HCT116 (cell line): ENCODE data around the gene DOK6. TPM values are rescaled to one million over a fixed set of nuclear protein-coding genes. Genes with fewer than 3 reads are reported as not detected.
A peak's percentile ranks its signal among the peaks of the same experiment; 100 is the strongest.

Experiments
- ATAC-seq: fragments of 200-7000 bp; cut with Tn5 transposase; 2 replicates; pipeline ENCODE4 v1.9.1; 2020; ENCODE audit warnings: mild to moderate bottlenecking, moderate library complexity
- BruUV-seq: library from RNA; stranded (reverse); fragments of 400-500 nt; replicated peaks from 2 replicates; lab custom pipeline; 2021; lab: Mats Ljungman, UMichigan
- CTCF ChIA-PET: fragments of 300-600 bp; sonication (Branson Sonifier 250); formaldehyde crosslinking; loops from one replicate; lab custom pipeline; 2021; ENCODE audit warnings: antibody characterized with exemption; lab: Charles Lee
- POLR2A ChIA-PET: fragments of 300-600, 350-600 bp; sonication (Branson Sonifier 250); formaldehyde crosslinking; loops from one replicate; lab custom pipeline; 2021; ENCODE audit warnings: antibody characterized with exemption; lab: Charles Lee
- RAD21 ChIA-PET, 2 experiments: fragments of 300-600 bp; sonication (Branson Sonifier 250); formaldehyde crosslinking; loops; one replicate each; lab custom pipeline; 2023; ENCODE audit warnings: low total read pairs in 2 of 2; ENCODE audit not compliant: uncharacterized antibody in 2 of 2, unreplicated experiment in 2 of 2, low non-redundant PET in 1 of 2; lab: Charles Lee
- DNase-seq: peaks from one replicate; pipeline ENCODE4 v3.0.0-alpha.2; 2010; ENCODE audit warnings: low read depth, low spot score
- H2AFZ ChIP-seq: fragments of 200-600 bp; shearing (Covaris generic), sonication (generic); 2 replicates; pipeline ENCODE4 v1.6.1; 2017; ENCODE audit warnings: low read depth, mixed run types, mixed read lengths, antibody characterized with exemption, low read length; ENCODE audit not compliant: poor library complexity, severe bottlenecking
- H3K27ac ChIP-seq: 2 replicates; pipeline ENCODE4 v1.5.1; 2012; ENCODE audit warnings: low read depth, low read length
- H3K27me3 ChIP-seq: fragments of 200-600 bp; sonication (generic); 2 replicates; pipeline ENCODE4 v1.6.1; 2016; ENCODE audit warnings: mixed run types, low read length, mixed read lengths; ENCODE audit not compliant: insufficient read depth
- H3K36me3 ChIP-seq, 2 experiments: fragments of 200-500 bp in 1 of 2; fragments of 200-600 bp in 1 of 2; sonication (Bioruptor generic) in 1 of 2; sonication (generic) in 1 of 2; 2 replicates each; pipeline versions ENCODE4 v1.5.1 to v1.6.1; 2014 to 2016; ENCODE audit warnings: low read length in 2 of 2, inconsistent platforms in 1 of 2, mixed read lengths in 1 of 2, mixed run types in 1 of 2; ENCODE audit not compliant: insufficient read depth in 2 of 2, control insufficient read depth in 1 of 2
- H3K4me1 ChIP-seq, 2 experiments: fragments of 200-600 bp in 1 of 2; sonication (generic) in 1 of 2; 2 replicates each; pipeline versions ENCODE4 v1.5.1 to v1.6.1; 2012 to 2017; ENCODE audit warnings: low read length in 2 of 2, inconsistent platforms in 1 of 2, mild to moderate bottlenecking in 1 of 2, mixed read lengths in 1 of 2, mixed run types in 1 of 2, moderate library complexity in 1 of 2; ENCODE audit not compliant: insufficient read depth in 2 of 2, control insufficient read depth in 1 of 2
- H3K4me2 ChIP-seq: fragments of 200-600 bp; sonication (generic); 2 replicates; pipeline ENCODE4 v1.6.1; 2017; ENCODE audit warnings: mixed run types, low read length, mixed read lengths
- H3K4me3 ChIP-seq, 2 experiments: fragments of 200-600 bp in 1 of 2; sonication (generic) in 1 of 2; replicated peaks in 1 of 2; 2 replicates each; pipeline ENCODE4 v1.5.1; 2011 to 2016; ENCODE audit warnings: low read length in 2 of 2, control low read depth in 1 of 2, low read depth in 1 of 2, mild to moderate bottlenecking in 1 of 2, mixed read lengths in 1 of 2, mixed run types in 1 of 2
- H3K79me2 ChIP-seq: fragments of 200-600 bp; sonication (generic); 2 replicates; pipeline ENCODE4 v1.6.1; 2017; ENCODE audit warnings: mild to moderate bottlenecking, mixed run types, low read length, moderate library complexity, mixed read lengths; ENCODE audit not compliant: insufficient read depth
- H3K9ac ChIP-seq: fragments of 200-600 bp; sonication (generic); 2 replicates; pipeline ENCODE4 v1.6.1; 2016; ENCODE audit warnings: low read length, mixed read lengths
- H3K9me2 ChIP-seq: fragments of 200-600 bp; sonication (generic), shearing (Covaris generic); 2 replicates; pipeline ENCODE4 v1.6.1; 2017; ENCODE audit warnings: mixed run types, mild to moderate bottlenecking, moderate library complexity; ENCODE audit not compliant: insufficient read depth
- H3K9me3 ChIP-seq, 2 experiments: fragments of 200-500 bp in 1 of 2; fragments of 200-600 bp in 1 of 2; sonication (Bioruptor generic) in 1 of 2; sonication (generic) in 1 of 2; 2 replicates each; pipeline ENCODE4 v1.6.1; 2014 to 2017; ENCODE audit warnings: low read length in 2 of 2, mixed read lengths in 2 of 2, inconsistent platforms in 1 of 2, low read depth in 1 of 2, mild to moderate bottlenecking in 1 of 2, mixed run types in 1 of 2, moderate library complexity in 1 of 2; ENCODE audit not compliant: control insufficient read depth in 1 of 2, insufficient read depth in 1 of 2
- H4K20me1 ChIP-seq: fragments of 200-600 bp; sonication (generic), shearing (Covaris generic); 2 replicates; pipeline ENCODE4 v1.6.1; 2017; ENCODE audit warnings: mixed run types, mild to moderate bottlenecking, moderate library complexity; ENCODE audit not compliant: insufficient read depth
- ELF1 ChIP-seq: IDR thresholded peaks from 2 replicates; pipeline ENCODE4 v1.6.1; 2012; ENCODE audit warnings: low read depth, borderline replicate concordance
- EZH2 ChIP-seq: fragments of 200-600 bp; sonication (generic); IDR thresholded peaks from 2 replicates; pipeline ENCODE4 v1.6.1; 2017; ENCODE audit warnings: antibody characterized with exemption, mixed run types
- JUND ChIP-seq: IDR thresholded peaks from 2 replicates; pipeline ENCODE4 v1.6.1; 2012
- POLR2A ChIP-seq: IDR thresholded peaks from 2 replicates; pipeline ENCODE4 v1.7.0; 2011; ENCODE audit warnings: borderline replicate concordance; ENCODE audit not compliant: insufficient read depth, insufficient read length; ENCODE audit errors: extremely low read depth
- POLR2AphosphoS5 ChIP-seq: IDR thresholded peaks from 2 replicates; pipeline ENCODE4 v1.6.1; 2011; ENCODE audit warnings: mild to moderate bottlenecking, low read depth, low read length, moderate library complexity
- RAD21 ChIP-seq: IDR thresholded peaks from 2 replicates; pipeline ENCODE4 v1.6.1; 2012; ENCODE audit warnings: low read depth, mild to moderate bottlenecking
- SIN3A ChIP-seq: IDR thresholded peaks from 2 replicates; pipeline ENCODE4 v1.6.1; 2012; ENCODE audit warnings: low read depth
- SP1 ChIP-seq: IDR thresholded peaks from 2 replicates; pipeline ENCODE4 v1.6.1; 2012; ENCODE audit warnings: low read depth
- YY1 ChIP-seq: IDR thresholded peaks from 2 replicates; pipeline ENCODE4 v1.6.1; 2011; ENCODE audit warnings: low read length, low read depth, moderate library complexity, mild to moderate bottlenecking; ENCODE audit not compliant: insufficient replicate concordance; ENCODE audit errors: extremely low read depth
- ZNF274 ChIP-seq: fragments of 200-500 bp; sonication (Bioruptor generic); IDR thresholded peaks from 2 replicates; pipeline ENCODE4 v1.6.1; 2014; ENCODE audit warnings: mild to moderate bottlenecking, low read depth, low read length, inconsistent platforms
- intact Hi-C: fragments of 100-400 bp; cut with micrococcal nuclease; formaldehyde crosslinking; loops from 2 replicates; pipeline ENCODE4 v1.10.0; 2022
- total RNA-seq: library from RNA; stranded (reverse); gene quantifications from one replicate; pipeline ENCODE4 v1.2.1, GENCODE V29; 2021; ENCODE audit not compliant: unreplicated experiment
- TF ChIP-seq, protein P1 (sequence below): IDR thresholded peaks from 2 replicates; pipeline ENCODE4 v1.6.1; 2012
- TF ChIP-seq, protein P2 (sequence below), 3 experiments: fragments of 200-600 bp in 1 of 3; sonication (generic) in 1 of 3; IDR thresholded peaks in 2 of 3; conservative IDR thresholded peaks in 1 of 3; 2 replicates each; pipeline ENCODE4 v1.5.1; 2012 to 2017; ENCODE audit warnings: low read depth in 2 of 3, low read length in 2 of 3, antibody characterized with exemption in 1 of 3, borderline replicate concordance in 1 of 3, control low read depth in 1 of 3, mild to moderate bottlenecking in 1 of 3, mixed read lengths in 1 of 3, mixed run types in 1 of 3, moderate library complexity in 1 of 3; ENCODE audit not compliant: insufficient read depth in 1 of 3

DOK6 gene
- total RNA-seq, 1 experiment from 2014 or later = not detected

- TF ChIP-seq JUND = no peak
- TF ChIP-seq POLR2A = no peak
- TF ChIP-seq ZNF274 = no peak
- POLR2A ChIA-PET = interaction anchor here (1.2 kb wide), 1 partner anchor 11 kb away, joined by 3 read pairs; no protein-coding TSS in a partner anchor
- peak overlapping the region; percentile 80 for H2AFZ ChIP-seq
- H3K9me3 ChIP-seq = no peaks in the 10 kb centered on the region
- H3K36me3 ChIP-seq = no peaks in the 10 kb centered on the region
- RAD21 ChIA-PET = no interaction called here
- CTCF ChIA-PET = no interaction called here
- DNase-seq = no peak
- H3K79me2 ChIP-seq = no peaks in the 10 kb centered on the region
- no peak overlapping the region for H3K4me3 ChIP-seq
- BruUV-seq = no TSS peak
- H3K27ac ChIP-seq = no peak overlapping the region
- 0 out of 2 replicates have a peak, but pooled peaks cover 1% of the 10 kb centered on the region for H3K27me3 ChIP-seq
- H3K9ac ChIP-seq = no peak overlapping the region
- intact Hi-C loops = no loop called here
- no peaks in the 10 kb centered on the region for H4K20me1 ChIP-seq
- peaks cover 0 to 10% of the 10 kb centered on the region in 2 experiments; a peak in 2 of 4 replicates for H3K4me1 ChIP-seq
- H3K9me2 ChIP-seq = no peaks in the 10 kb centered on the region; the same call in 1 of the 2 replicates
- H3K4me2 ChIP-seq = peak overlapping the region; percentile 64
- no peak for ATAC-seq
Measured at GRCh38 chr18:69838003-69838402, 437.3 kb downstream of the DOK6 start.

- peak overlapping the region; percentile 64 for H3K4me2 ChIP-seq
- ChIA-PET RAD21 (interaction anchor here in 1 of 2 experiments (0.7 kb wide), 1 partner anchor 18 kb away, joined by 9 read pairs; no protein-coding TSS in a partner anchor), POLR2A (interaction anchor here (0.7 to 1.2 kb wide), 3 partner anchors 11 to 128 kb away, joined by 3 to 4 read pairs (median 4); no protein-coding TSS in a partner anchor), CTCF (interaction anchor here (1.1 kb wide), 1 partner anchor 11 kb away, joined by 3 read pairs; no protein-coding TSS in a partner anchor)
- no TSS peak for BruUV-seq
- peak; percentile 96 for ATAC-seq
- H2AFZ ChIP-seq = peak overlapping the region; percentile 80
- no peaks in the 10 kb centered on the region for H4K20me1 ChIP-seq
- TF ChIP-seq YY1 (no peak), SP1 (no peak), POLR2A (no peak), ELF1 (no peak), EZH2 (no peak), SIN3A (no peak), RAD21 (no peak), POLR2AphosphoS5 (no peak)
- TF ChIP-seq, protein P1, sequence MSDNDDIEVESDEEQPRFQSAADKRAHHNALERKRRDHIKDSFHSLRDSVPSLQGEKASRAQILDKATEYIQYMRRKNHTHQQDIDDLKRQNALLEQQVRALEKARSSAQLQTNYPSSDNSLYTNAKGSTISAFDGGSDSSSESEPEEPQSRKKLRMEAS = no peak
- TF ChIP-seq, protein P2, sequence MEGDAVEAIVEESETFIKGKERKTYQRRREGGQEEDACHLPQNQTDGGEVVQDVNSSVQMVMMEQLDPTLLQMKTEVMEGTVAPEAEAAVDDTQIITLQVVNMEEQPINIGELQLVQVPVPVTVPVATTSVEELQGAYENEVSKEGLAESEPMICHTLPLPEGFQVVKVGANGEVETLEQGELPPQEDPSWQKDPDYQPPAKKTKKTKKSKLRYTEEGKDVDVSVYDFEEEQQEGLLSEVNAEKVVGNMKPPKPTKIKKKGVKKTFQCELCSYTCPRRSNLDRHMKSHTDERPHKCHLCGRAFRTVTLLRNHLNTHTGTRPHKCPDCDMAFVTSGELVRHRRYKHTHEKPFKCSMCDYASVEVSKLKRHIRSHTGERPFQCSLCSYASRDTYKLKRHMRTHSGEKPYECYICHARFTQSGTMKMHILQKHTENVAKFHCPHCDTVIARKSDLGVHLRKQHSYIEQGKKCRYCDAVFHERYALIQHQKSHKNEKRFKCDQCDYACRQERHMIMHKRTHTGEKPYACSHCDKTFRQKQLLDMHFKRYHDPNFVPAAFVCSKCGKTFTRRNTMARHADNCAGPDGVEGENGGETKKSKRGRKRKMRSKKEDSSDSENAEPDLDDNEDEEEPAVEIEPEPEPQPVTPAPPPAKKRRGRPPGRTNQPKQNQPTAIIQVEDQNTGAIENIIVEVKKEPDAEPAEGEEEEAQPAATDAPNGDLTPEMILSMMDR (IDR thresholded peaks at IDR 0.05 in 2 of 3, conservative IDR thresholded peaks at IDR 0.05 in 1 of 3; ENCODE audit: borderline replicate concordance in 1 of 3, insufficient read depth in 1 of 3, low read depth in 2 of 3, low read length in 2 of 3) = no peak
- no peak overlapping the region for H3K27ac ChIP-seq
- H3K36me3 ChIP-seq = no peaks in the 10 kb centered on the region
- peak; percentile 90 for DNase-seq
- no peaks in the 10 kb centered on the region; the same call in 1 of the 2 replicates for H3K9me2 ChIP-seq
- intact Hi-C loops = no loop called here
- H3K9me3 ChIP-seq = no peaks in the 10 kb centered on the region
- 0 out of 2 replicates have a peak, but pooled peaks cover 7% of the 10 kb centered on the region for H3K27me3 ChIP-seq
- H3K79me2 ChIP-seq = no peaks in the 10 kb centered on the region
- H3K4me1 ChIP-seq = peaks cover 0 to 10% of the 10 kb centered on the region in 2 experiments; a peak in 2 of 4 replicates
- no peak overlapping the region for H3K9ac ChIP-seq
- no peak overlapping the region for H3K4me3 ChIP-seq
Measured at GRCh38 chr18:69838620-69839411, 438.1 kb downstream of the DOK6 start.
